HepG2 (cell line): ENCODE measurements around the gene KDM8. TPM values are rescaled to one million over a fixed set of nuclear protein-coding genes. Genes with fewer than 3 reads are reported as not detected.

Experiments used
- CREM ChIP-seq, 2 experiments: sonication (generic) in 1 of 2; formaldehyde crosslinking in 1 of 2; IDR thresholded peaks; 2 replicates each; pipeline versions ENCODE4 v1.4.0 to v1.6.1; 2016 to 2020; ENCODE audit warnings: antibody characterized with exemption in 1 of 2, mild to moderate bottlenecking in 1 of 2, missing genetic modification reagents in 1 of 2
- ELF3 ChIP-seq: IDR thresholded peaks from 2 replicates; pipeline ENCODE4 v1.6.1; 2016; ENCODE audit warnings: missing genetic modification reagents, missing compliant biosample characterization
- HMG20B ChIP-seq: conservative IDR thresholded peaks from 2 replicates; pipeline ENCODE4 v1.6.1; 2016; ENCODE audit warnings: missing genetic modification reagents, missing compliant biosample characterization
- HOXA7 ChIP-seq: sonication (generic); formaldehyde crosslinking; IDR thresholded peaks from 2 replicates; pipeline ENCODE4 v1.8.1; 2022; ENCODE audit warnings: mild to moderate bottlenecking, missing genetic modification reagents, moderate library complexity
- KMT2B ChIP-seq: IDR thresholded peaks from 2 replicates; pipeline ENCODE4 v1.6.1; 2016; ENCODE audit warnings: missing genetic modification reagents, missing compliant biosample characterization
- MIER3 ChIP-seq: IDR thresholded peaks from 2 replicates; pipeline ENCODE4 v1.6.1; 2016; ENCODE audit warnings: missing compliant biosample characterization, borderline replicate concordance
- NRL ChIP-seq: sonication (generic); formaldehyde crosslinking; IDR thresholded peaks from 2 replicates; pipeline ENCODE4 v1.5.0; 2020; ENCODE audit warnings: missing genetic modification reagents, mild to moderate bottlenecking, moderate library complexity, borderline replicate concordance
- RARA ChIP-seq: IDR thresholded peaks from 2 replicates; pipeline ENCODE4 v1.6.1; 2016; ENCODE audit warnings: missing genetic modification reagents, missing compliant biosample characterization
- RXRB ChIP-seq: IDR thresholded peaks from 2 replicates; pipeline ENCODE4 v1.6.1; 2016; ENCODE audit warnings: borderline replicate concordance, missing genetic modification reagents, missing compliant biosample characterization
- SCMH1 ChIP-seq: sonication (generic); formaldehyde crosslinking; IDR thresholded peaks from 2 replicates; pipeline ENCODE4 v1.9.0; 2021; ENCODE audit warnings: missing genetic modification reagents, mild to moderate bottlenecking, borderline replicate concordance
- SOX13 ChIP-seq, 3 experiments: fragments of 450-650 bp in 1 of 3; sonication (generic) in 1 of 3; formaldehyde crosslinking in 1 of 3; IDR thresholded peaks in 2 of 3; conservative IDR thresholded peaks in 1 of 3; 2 replicates each; pipeline versions ENCODE4 v1.5.0 to v1.6.1; 2016 to 2020; ENCODE audit warnings: antibody characterized with exemption in 1 of 3, mild to moderate bottlenecking in 1 of 3, missing compliant biosample characterization in 1 of 3, missing genetic modification reagents in 1 of 3, moderate library complexity in 1 of 3
- TGIF2 ChIP-seq: IDR thresholded peaks from 2 replicates; pipeline ENCODE4 v1.6.1; 2016; ENCODE audit warnings: control low read depth, missing compliant biosample characterization
- ZSCAN9 ChIP-seq: IDR thresholded peaks from 2 replicates; pipeline ENCODE4 v1.6.1; 2016; ENCODE audit warnings: borderline replicate concordance
- polyA plus RNA-seq, 8 experiments: library from polyadenylated mRNA; depleted of rRNA in 3 of 8; stranded (reverse) in 7 of 8; unstranded in 1 of 8; fragments of >200 nt; fragmentation: Illumina TruSeq in 4 of 8; extraction: Trizol in 4 of 8; gene quantifications; 2 replicates each; pipeline versions ENCODE4 v1.2.1 to v1.2.3, GENCODE V29; 2011 to 2016; ENCODE audit warnings: low read depth in 4 of 8, missing spikeins in 1 of 8, mixed read lengths in 1 of 8; ENCODE audit not compliant: insufficient read depth in 1 of 8
- total RNA-seq, 5 experiments: library from RNA; depleted of rRNA; stranded (reverse); fragments of >200 nt; fragmentation: Illumina TruSeq; extraction: Trizol; gene quantifications; 2 replicates each; pipeline ENCODE4 v1.2.3, GENCODE V29; 2016; ENCODE audit warnings: low read depth in 1 of 5
- TF ChIP-seq, protein P1 (sequence below): IDR thresholded peaks from 2 replicates; pipeline ENCODE4 v1.6.1; 2018; ENCODE audit warnings: missing genetic modification reagents, mild to moderate bottlenecking, missing compliant biosample characterization
- TF ChIP-seq, protein P2 (sequence below): sonication (generic); formaldehyde crosslinking; IDR thresholded peaks from 2 replicates; pipeline ENCODE4 v1.4.0; 2020; ENCODE audit warnings: missing genetic modification reagents
- TF ChIP-seq, protein P3 (sequence below): sonication (generic); formaldehyde crosslinking; IDR thresholded peaks from 2 replicates; pipeline ENCODE4 v1.4.0; 2020; ENCODE audit warnings: mild to moderate bottlenecking, missing genetic modification reagents
- TF ChIP-seq, protein P4 (sequence below): sonication (generic); formaldehyde crosslinking; IDR thresholded peaks from 2 replicates; pipeline ENCODE4 v1.5.1; 2020; ENCODE audit warnings: mild to moderate bottlenecking, moderate library complexity, missing genetic modification reagents

KDM8 gene
- total and polyA plus RNA-seq, 2 of the 13 experiments (the other 11 are each of a cell fraction or from before 2014, with no cell fraction given): 3.3 to 8.6 TPM

DNA sequence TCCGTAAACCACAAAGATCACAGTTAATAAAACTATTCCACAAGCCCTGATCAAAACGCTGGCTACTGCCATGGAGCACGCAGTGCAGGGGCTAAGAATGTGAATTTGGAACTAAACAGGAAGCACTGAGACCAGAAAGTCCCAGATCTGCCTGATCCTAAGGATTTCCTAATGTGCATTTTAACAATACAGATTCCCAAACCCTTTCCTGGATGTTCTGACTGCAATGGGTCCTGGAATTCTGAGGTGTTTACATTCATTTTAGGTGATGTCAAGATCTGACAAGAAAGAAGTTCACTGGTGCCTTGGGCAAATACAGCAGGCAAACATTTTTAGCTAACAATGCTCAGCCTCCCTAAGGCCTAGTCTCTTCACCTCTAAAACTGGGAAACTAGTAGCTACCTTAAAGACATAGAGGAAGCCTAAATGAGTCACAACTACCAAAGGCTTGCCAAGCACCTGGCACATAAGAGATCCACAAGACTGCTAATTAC, 55.0 kb downstream of the KDM8 start (continued):
- TF ChIP-seq CREM (IDR thresholded peaks at IDR 0.05): 0 out of 2 replicates have a peak, but pooled peaks have one; percentile 12
- TF ChIP-seq CREM (CRISPR knock-in tag; IDR thresholded peaks at IDR 0.05): no peak
- 0 out of 2 replicates have a peak, but pooled peaks have one; percentile 12 for TF ChIP-seq TGIF2 (CRISPR knock-in tag)
- TF ChIP-seq RARA (CRISPR knock-in tag): peak; percentile 40
- TF ChIP-seq, protein P1, sequence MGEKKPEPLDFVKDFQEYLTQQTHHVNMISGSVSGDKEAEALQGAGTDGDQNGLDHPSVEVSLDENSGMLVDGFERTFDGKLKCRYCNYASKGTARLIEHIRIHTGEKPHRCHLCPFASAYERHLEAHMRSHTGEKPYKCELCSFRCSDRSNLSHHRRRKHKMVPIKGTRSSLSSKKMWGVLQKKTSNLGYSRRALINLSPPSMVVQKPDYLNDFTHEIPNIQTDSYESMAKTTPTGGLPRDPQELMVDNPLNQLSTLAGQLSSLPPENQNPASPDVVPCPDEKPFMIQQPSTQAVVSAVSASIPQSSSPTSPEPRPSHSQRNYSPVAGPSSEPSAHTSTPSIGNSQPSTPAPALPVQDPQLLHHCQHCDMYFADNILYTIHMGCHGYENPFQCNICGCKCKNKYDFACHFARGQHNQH (CRISPR knock-in tag): 0 out of 2 replicates have a peak, but pooled peaks have one; percentile 39
- TF ChIP-seq ELF3 (CRISPR knock-in tag): peak; percentile 58; the same call in 1 of the 2 replicates
- no peak for TF ChIP-seq NRL (CRISPR knock-in tag)
- 0 out of 2 replicates have a peak, but pooled peaks have one; percentile 16 for TF ChIP-seq HMG20B (CRISPR knock-in tag)
- TF ChIP-seq, protein P2, sequence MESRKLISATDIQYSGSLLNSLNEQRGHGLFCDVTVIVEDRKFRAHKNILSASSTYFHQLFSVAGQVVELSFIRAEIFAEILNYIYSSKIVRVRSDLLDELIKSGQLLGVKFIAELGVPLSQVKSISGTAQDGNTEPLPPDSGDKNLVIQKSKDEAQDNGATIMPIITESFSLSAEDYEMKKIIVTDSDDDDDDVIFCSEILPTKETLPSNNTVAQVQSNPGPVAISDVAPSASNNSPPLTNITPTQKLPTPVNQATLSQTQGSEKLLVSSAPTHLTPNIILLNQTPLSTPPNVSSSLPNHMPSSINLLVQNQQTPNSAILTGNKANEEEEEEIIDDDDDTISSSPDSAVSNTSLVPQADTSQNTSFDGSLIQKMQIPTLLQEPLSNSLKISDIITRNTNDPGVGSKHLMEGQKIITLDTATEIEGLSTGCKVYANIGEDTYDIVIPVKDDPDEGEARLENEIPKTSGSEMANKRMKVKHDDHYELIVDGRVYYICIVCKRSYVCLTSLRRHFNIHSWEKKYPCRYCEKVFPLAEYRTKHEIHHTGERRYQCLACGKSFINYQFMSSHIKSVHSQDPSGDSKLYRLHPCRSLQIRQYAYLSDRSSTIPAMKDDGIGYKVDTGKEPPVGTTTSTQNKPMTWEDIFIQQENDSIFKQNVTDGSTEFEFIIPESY: no peak
- TF ChIP-seq SOX13 (IDR thresholded peaks at IDR 0.05): no peak
- peak in 1 of 2 experiments; percentile 81; a peak in 1 of 4 replicates for TF ChIP-seq SOX13 (CRISPR knock-in tag; conservative IDR thresholded peaks at IDR 0.05 in 1 of 2, IDR thresholded peaks at IDR 0.05 in 1 of 2)
- no peak for TF ChIP-seq HOXA7 (CRISPR knock-in tag)
- TF ChIP-seq KMT2B: 0 out of 2 replicates have a peak, but pooled peaks have one; percentile 30
- 0 out of 2 replicates have a peak, but pooled peaks have one; percentile 21 for TF ChIP-seq MIER3 (CRISPR knock-in tag)
- no peak for TF ChIP-seq SCMH1 (CRISPR knock-in tag)
- no peak for TF ChIP-seq ZSCAN9
- TF ChIP-seq, protein P3, sequence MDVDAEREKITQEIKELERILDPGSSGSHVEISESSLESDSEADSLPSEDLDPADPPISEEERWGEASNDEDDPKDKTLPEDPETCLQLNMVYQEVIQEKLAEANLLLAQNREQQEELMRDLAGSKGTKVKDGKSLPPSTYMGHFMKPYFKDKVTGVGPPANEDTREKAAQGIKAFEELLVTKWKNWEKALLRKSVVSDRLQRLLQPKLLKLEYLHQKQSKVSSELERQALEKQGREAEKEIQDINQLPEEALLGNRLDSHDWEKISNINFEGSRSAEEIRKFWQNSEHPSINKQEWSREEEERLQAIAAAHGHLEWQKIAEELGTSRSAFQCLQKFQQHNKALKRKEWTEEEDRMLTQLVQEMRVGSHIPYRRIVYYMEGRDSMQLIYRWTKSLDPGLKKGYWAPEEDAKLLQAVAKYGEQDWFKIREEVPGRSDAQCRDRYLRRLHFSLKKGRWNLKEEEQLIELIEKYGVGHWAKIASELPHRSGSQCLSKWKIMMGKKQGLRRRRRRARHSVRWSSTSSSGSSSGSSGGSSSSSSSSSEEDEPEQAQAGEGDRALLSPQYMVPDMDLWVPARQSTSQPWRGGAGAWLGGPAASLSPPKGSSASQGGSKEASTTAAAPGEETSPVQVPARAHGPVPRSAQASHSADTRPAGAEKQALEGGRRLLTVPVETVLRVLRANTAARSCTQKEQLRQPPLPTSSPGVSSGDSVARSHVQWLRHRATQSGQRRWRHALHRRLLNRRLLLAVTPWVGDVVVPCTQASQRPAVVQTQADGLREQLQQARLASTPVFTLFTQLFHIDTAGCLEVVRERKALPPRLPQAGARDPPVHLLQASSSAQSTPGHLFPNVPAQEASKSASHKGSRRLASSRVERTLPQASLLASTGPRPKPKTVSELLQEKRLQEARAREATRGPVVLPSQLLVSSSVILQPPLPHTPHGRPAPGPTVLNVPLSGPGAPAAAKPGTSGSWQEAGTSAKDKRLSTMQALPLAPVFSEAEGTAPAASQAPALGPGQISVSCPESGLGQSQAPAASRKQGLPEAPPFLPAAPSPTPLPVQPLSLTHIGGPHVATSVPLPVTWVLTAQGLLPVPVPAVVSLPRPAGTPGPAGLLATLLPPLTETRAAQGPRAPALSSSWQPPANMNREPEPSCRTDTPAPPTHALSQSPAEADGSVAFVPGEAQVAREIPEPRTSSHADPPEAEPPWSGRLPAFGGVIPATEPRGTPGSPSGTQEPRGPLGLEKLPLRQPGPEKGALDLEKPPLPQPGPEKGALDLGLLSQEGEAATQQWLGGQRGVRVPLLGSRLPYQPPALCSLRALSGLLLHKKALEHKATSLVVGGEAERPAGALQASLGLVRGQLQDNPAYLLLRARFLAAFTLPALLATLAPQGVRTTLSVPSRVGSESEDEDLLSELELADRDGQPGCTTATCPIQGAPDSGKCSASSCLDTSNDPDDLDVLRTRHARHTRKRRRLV (CRISPR knock-in tag): no peak
- no peak for TF ChIP-seq RXRB (CRISPR knock-in tag)
- TF ChIP-seq, protein P4, sequence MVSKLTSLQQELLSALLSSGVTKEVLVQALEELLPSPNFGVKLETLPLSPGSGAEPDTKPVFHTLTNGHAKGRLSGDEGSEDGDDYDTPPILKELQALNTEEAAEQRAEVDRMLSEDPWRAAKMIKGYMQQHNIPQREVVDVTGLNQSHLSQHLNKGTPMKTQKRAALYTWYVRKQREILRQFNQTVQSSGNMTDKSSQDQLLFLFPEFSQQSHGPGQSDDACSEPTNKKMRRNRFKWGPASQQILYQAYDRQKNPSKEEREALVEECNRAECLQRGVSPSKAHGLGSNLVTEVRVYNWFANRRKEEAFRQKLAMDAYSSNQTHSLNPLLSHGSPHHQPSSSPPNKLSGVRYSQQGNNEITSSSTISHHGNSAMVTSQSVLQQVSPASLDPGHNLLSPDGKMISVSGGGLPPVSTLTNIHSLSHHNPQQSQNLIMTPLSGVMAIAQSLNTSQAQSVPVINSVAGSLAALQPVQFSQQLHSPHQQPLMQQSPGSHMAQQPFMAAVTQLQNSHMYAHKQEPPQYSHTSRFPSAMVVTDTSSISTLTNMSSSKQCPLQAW: no peak
